Thymus (tissue), 11 donors: ENCODE data around the gene ABCC4. TPM values are rescaled to one million over a fixed set of nuclear protein-coding genes. Genes with fewer than 3 reads are reported as not detected.

ENCODE experiments used
- DNase-seq, 9 donors: peaks; one replicate each; pipeline ENCODE4 v3.0.0-alpha.2; 2013; ENCODE audit warnings: low spot score in 9 of 9, low read depth in 6 of 9, missing footprints in 1 of 9
- H3K27ac ChIP-seq, 2 donors: one replicate each; pipeline ENCODE4 v1.5.1; 2013; ENCODE audit warnings: control low read depth in 1 of 2, low read depth in 1 of 2, low read length in 1 of 2, mild to moderate bottlenecking in 1 of 2, moderate library complexity in 1 of 2
- H3K27me3 ChIP-seq, 2 donors: one replicate each; pipeline ENCODE4 v1.5.1; 2013; ENCODE audit warnings: low read length in 1 of 2; ENCODE audit not compliant: control insufficient read depth in 2 of 2, insufficient read depth in 1 of 2
- H3K36me3 ChIP-seq, 2 donors: one replicate each; pipeline ENCODE4 v1.5.1; 2013; ENCODE audit warnings: low read length in 1 of 2, mild to moderate bottlenecking in 1 of 2, moderate library complexity in 1 of 2; ENCODE audit not compliant: control insufficient read depth in 2 of 2, insufficient read depth in 2 of 2
- H3K4me1 ChIP-seq, 2 donors: one replicate each; pipeline ENCODE4 v1.5.1; 2013; ENCODE audit warnings: low read length in 2 of 2; ENCODE audit not compliant: control insufficient read depth in 2 of 2, insufficient read depth in 2 of 2
- H3K4me3 ChIP-seq, 2 donors: one replicate each; pipeline ENCODE4 v1.5.1; 2013; ENCODE audit warnings: low read length in 2 of 2, control low read depth in 1 of 2, mild to moderate bottlenecking in 1 of 2
- H3K9me3 ChIP-seq, 2 donors: one replicate each; pipeline ENCODE4 v1.5.1; 2013; ENCODE audit warnings: low read length in 1 of 2, mild to moderate bottlenecking in 1 of 2; ENCODE audit not compliant: control insufficient read depth in 2 of 2, insufficient read depth in 1 of 2
- WGBS: extraction: QIAGEN DNeasy Blood & Tissue Kit; methylation state at CpG from one replicate; pipeline ENCODE4 v1.1.7; 2013; 5-methylcytosine and 5-hydroxymethylcytosine counted together
- polyA plus RNA-seq: library from polyadenylated mRNA; stranded (reverse); fragments of 200-250 nt; gene quantifications from one replicate; pipeline ENCODE4 v1.2.3, GENCODE V29; 2013
- total RNA-seq: library from RNA; stranded (reverse); fragments of 120-200 nt; gene quantifications from one replicate; pipeline ENCODE4 v1.2.4, GENCODE V29; 2013
- donor health status: healthy.

ABCC4 gene
- total and polyA plus RNA-seq, 2 donors, result 2.6 to 10.3 TPM

GRCh38 chr13:95220611-95221010, 80.6 kb downstream of the ABCC4 start:
- no peak overlapping the region for H3K27ac ChIP-seq
- H3K4me3 ChIP-seq, result no peak overlapping the region
- no peak for DNase-seq
- no peaks in the 10 kb centered on the region for H3K36me3 ChIP-seq
- no peaks in the 10 kb centered on the region for H3K27me3 ChIP-seq
- H3K9me3 ChIP-seq, result no peaks in the 10 kb centered on the region
- WGBS, result 90% methylated on average over 1 of the region's 1 CpG
- H3K4me1 ChIP-seq, result no peaks in the 10 kb centered on the region

GRCh38 chr13:95217920-95218830, 83.1 kb downstream of the ABCC4 start:
- 78% methylated on average over 6 of the region's 6 CpGs for WGBS
- H3K4me3 ChIP-seq, result no peak overlapping the region
- H3K36me3 ChIP-seq, result no peaks in the 10 kb centered on the region
- H3K9me3 ChIP-seq, result no peaks in the 10 kb centered on the region
- no peak for DNase-seq
- no peak overlapping the region for H3K27ac ChIP-seq
- no peaks in the 10 kb centered on the region for H3K4me1 ChIP-seq
- H3K27me3 ChIP-seq, result no peaks in the 10 kb centered on the region

GRCh38 chr13:95216182-95216581, 85.1 kb downstream of the ABCC4 start:
- no peak overlapping the region for H3K4me3 ChIP-seq
- H3K27me3 ChIP-seq, result no peaks in the 10 kb centered on the region
- no peaks in the 10 kb centered on the region for H3K9me3 ChIP-seq
- no peak overlapping the region for H3K27ac ChIP-seq
- DNase-seq, result no peak
- WGBS, result 96% methylated on average over 3 of the region's 3 CpGs
- no peaks in the 10 kb centered on the region for H3K36me3 ChIP-seq
- no peaks in the 10 kb centered on the region for H3K4me1 ChIP-seq

GRCh38 chr13:95212983-95213850, 88.0 kb downstream of the ABCC4 start:
- 75% methylated on average over 11 of the region's 11 CpGs for WGBS
- Histone ChIP-seq H3K27ac (no peak overlapping the region), H3K36me3 (no peaks in the 10 kb centered on the region), H3K4me3 (no peak overlapping the region), H3K27me3 (no peaks in the 10 kb centered on the region), H3K4me1 (no peaks in the 10 kb centered on the region), H3K9me3 (no peaks in the 10 kb centered on the region)
- no peak for DNase-seq

- 95% methylated on average over 1 of the region's 1 CpG for WGBS
- Histone ChIP-seq H3K4me3 (no peak overlapping the region), H3K36me3 (peaks cover 4 to 5% of the 10 kb centered on the region in 2 donors)
These were observed 92.1 kb downstream of the ABCC4 start for GRCh38 chr13:95209109-95209508.

GRCh38 chr13:95207769-95208366, 93.4 kb downstream of the ABCC4 start:
- WGBS, result 87% methylated on average over 12 of the region's 12 CpGs
- H3K27ac ChIP-seq, result no peak overlapping the region
- H3K4me3 ChIP-seq, result no peak overlapping the region
- H3K36me3 ChIP-seq, result peaks cover 4 to 5% of the 10 kb centered on the region in 2 donors
- no peaks in the 10 kb centered on the region for H3K27me3 ChIP-seq
- H3K4me1 ChIP-seq, result no peaks in the 10 kb centered on the region
- H3K9me3 ChIP-seq, result no peaks in the 10 kb centered on the region
- DNase-seq, result no peak

More at GRCh38 chr13:95209109-95209508, 92.1 kb downstream of the ABCC4 start:
- Histone ChIP-seq H3K4me1 (no peaks in the 10 kb centered on the region), H3K27me3 (no peaks in the 10 kb centered on the region), H3K9me3 (no peaks in the 10 kb centered on the region), H3K27ac (no peak overlapping the region)
- DNase-seq, result no peak

GRCh38 chr13:95206116-95206515, 95.1 kb downstream of the ABCC4 start:
- H3K36me3 ChIP-seq, result peaks cover 4 to 5% of the 10 kb centered on the region in 2 donors
- no peak for DNase-seq
- WGBS, result 97% methylated on average over 4 of the region's 4 CpGs

GRCh38 chr13:95204231-95204765, 97.0 kb downstream of the ABCC4 start:
- Histone ChIP-seq H3K27ac (no peak overlapping the region), H3K4me3 (no peak overlapping the region), H3K36me3 (peaks cover 4 to 5% of the 10 kb centered on the region in 2 donors), H3K27me3 (no peaks in the 10 kb centered on the region), H3K9me3 (no peaks in the 10 kb centered on the region), H3K4me1 (no peaks in the 10 kb centered on the region)
- WGBS, result 94% methylated on average over 7 of the region's 7 CpGs
- no peak for DNase-seq

More at GRCh38 chr13:95206116-95206515, 95.1 kb downstream of the ABCC4 start:
- no peaks in the 10 kb centered on the region for H3K27me3 ChIP-seq
- H3K9me3 ChIP-seq, result no peaks in the 10 kb centered on the region
- H3K4me3 ChIP-seq, result no peak overlapping the region
- H3K27ac ChIP-seq, result no peak overlapping the region
- no peaks in the 10 kb centered on the region for H3K4me1 ChIP-seq
